ENCODE data around the gene IMMP2L. TPM values are rescaled to one million over a fixed set of nuclear protein-coding genes. Genes with fewer than 3 reads are reported as not detected.
"Not testable (repeated sequence)": the region's sequence is repeated elsewhere in the genome, so short reads cannot be mapped to it uniquely, and the experiment has no call there.

IMMP2L gene
- polyA plus RNA-seq, 4 donors, result 10.5 to 20.1 (median 14.1) TPM

- H3K27ac ChIP-seq (ENCODE audit: low read depth in 1 of 3, low read length in 2 of 3), result no peak overlapping the region
- H3K9me3 ChIP-seq (ENCODE audit: control insufficient read depth in 2 of 2, insufficient read depth in 1 of 2, low read depth in 1 of 2, low read length in 1 of 2), result peaks cover 2 to 9% of the 10 kb centered on the region in 2 donors
- H3K4me3 ChIP-seq (ENCODE audit: low read depth in 1 of 3, low read length in 3 of 3), result no peak overlapping the region
- 58 to 65% (median 65%) methylated on average over 1 of the region's 1 CpG for WGBS, 3 donors
- H3K4me1 ChIP-seq (ENCODE audit: control insufficient read depth in 3 of 3, insufficient read depth in 2 of 3, low read depth in 1 of 3, low read length in 2 of 3), result no peaks in the 10 kb centered on the region
- no peak for DNase-seq
- no peaks in the 10 kb centered on the region for H3K27me3 ChIP-seq (ENCODE audit: control insufficient read depth in 3 of 3, insufficient read depth in 3 of 3, low read length in 3 of 3)
- H3K36me3 ChIP-seq (ENCODE audit: control insufficient read depth in 3 of 3, insufficient read depth in 2 of 3, low read depth in 1 of 3, low read length in 3 of 3), result no peaks in the 10 kb centered on the region
- no peak for FAIRE-seq
Measured at GRCh38 chr7:111339006-111339405, 223.3 kb downstream of the IMMP2L start.

GRCh38 chr7:111333010-111333409 lies 229.3 kb downstream of the IMMP2L start:
- H3K4me1 ChIP-seq (ENCODE audit: control insufficient read depth in 3 of 3, insufficient read depth in 2 of 3, low read depth in 1 of 3, low read length in 2 of 3), result no peaks in the 10 kb centered on the region
- H3K4me3 ChIP-seq (ENCODE audit: low read depth in 1 of 3, low read length in 3 of 3), result no peak overlapping the region
- H3K27me3 ChIP-seq (ENCODE audit: control insufficient read depth in 3 of 3, insufficient read depth in 3 of 3, low read length in 3 of 3), result no peaks in the 10 kb centered on the region
- FAIRE-seq (no peak), DNase-seq (no peak)
- H3K27ac ChIP-seq (ENCODE audit: low read depth in 1 of 3, low read length in 2 of 3), result no peak overlapping the region
- WGBS, 3 donors, result 88 to 96% (median 88%) methylated on average over 1 of the region's 1 CpG
- H3K9me3 ChIP-seq (ENCODE audit: control insufficient read depth in 2 of 2, insufficient read depth in 1 of 2, low read depth in 1 of 2, low read length in 1 of 2), result peaks cover 0 to 3% of the 10 kb centered on the region in 2 donors
- H3K36me3 ChIP-seq (ENCODE audit: control insufficient read depth in 3 of 3, insufficient read depth in 2 of 3, low read depth in 1 of 3, low read length in 3 of 3), result no peaks in the 10 kb centered on the region

GRCh38 chr7:111330235-111330523 lies 232.1 kb downstream of the IMMP2L start:
- Histone ChIP-seq H3K4me3 (ENCODE audit: low read depth in 1 of 3, low read length in 3 of 3) (no peak overlapping the region), H3K9me3 (ENCODE audit: control insufficient read depth in 2 of 2, insufficient read depth in 1 of 2, low read depth in 1 of 2, low read length in 1 of 2) (peaks cover 0 to 3% of the 10 kb centered on the region in 2 donors), H3K4me1 (ENCODE audit: control insufficient read depth in 3 of 3, insufficient read depth in 2 of 3, low read depth in 1 of 3, low read length in 2 of 3) (no peaks in the 10 kb centered on the region), H3K27me3 (ENCODE audit: control insufficient read depth in 3 of 3, insufficient read depth in 3 of 3, low read length in 3 of 3) (no peaks in the 10 kb centered on the region), H3K36me3 (ENCODE audit: control insufficient read depth in 3 of 3, insufficient read depth in 2 of 3, low read depth in 1 of 3, low read length in 3 of 3) (no peaks in the 10 kb centered on the region), H3K27ac (ENCODE audit: low read depth in 1 of 3, low read length in 2 of 3) (no peak overlapping the region)
- no peak for FAIRE-seq
- 55 to 76% (median 68%) methylated on average over 1 of the region's 1 CpG for WGBS, 3 donors
- no peak for DNase-seq

- Histone ChIP-seq H3K36me3 (ENCODE audit: control insufficient read depth in 3 of 3, insufficient read depth in 2 of 3, low read depth in 1 of 3, low read length in 3 of 3) (no peaks in the 10 kb centered on the region), H3K4me1 (ENCODE audit: control insufficient read depth in 3 of 3, insufficient read depth in 2 of 3, low read depth in 1 of 3, low read length in 2 of 3) (no peaks in the 10 kb centered on the region), H3K27me3 (ENCODE audit: control insufficient read depth in 3 of 3, insufficient read depth in 3 of 3, low read length in 3 of 3) (no peaks in the 10 kb centered on the region), H3K4me3 (ENCODE audit: low read depth in 1 of 3, low read length in 3 of 3) (no peak overlapping the region), H3K9me3 (ENCODE audit: control insufficient read depth in 2 of 2, insufficient read depth in 1 of 2, low read depth in 1 of 2, low read length in 1 of 2) (peaks cover 0 to 3% of the 10 kb centered on the region in 2 donors), H3K27ac (ENCODE audit: low read depth in 1 of 3, low read length in 2 of 3) (peak overlapping the region in 1 of 3 donors; percentile 20)
- FAIRE-seq, result no peak
- 86 to 89% (median 86%) methylated on average over 5 of the region's 5 CpGs for WGBS, 3 donors
- no peak for DNase-seq
Measured at GRCh38 chr7:111329367-111330234, 232.7 kb downstream of the IMMP2L start.

- H3K27me3 ChIP-seq (ENCODE audit: control insufficient read depth in 3 of 3, insufficient read depth in 3 of 3, low read length in 3 of 3), result no peaks in the 10 kb centered on the region
- H3K36me3 ChIP-seq (ENCODE audit: control insufficient read depth in 3 of 3, insufficient read depth in 2 of 3, low read depth in 1 of 3, low read length in 3 of 3), result no peaks in the 10 kb centered on the region
- H3K27ac ChIP-seq (ENCODE audit: low read depth in 1 of 3, low read length in 2 of 3), result no peak overlapping the region
- no peaks in the 10 kb centered on the region for H3K4me1 ChIP-seq (ENCODE audit: control insufficient read depth in 3 of 3, insufficient read depth in 2 of 3, low read depth in 1 of 3, low read length in 2 of 3)
- FAIRE-seq, result no peak
- 83 to 90% (median 89%) methylated on average over 2 of the region's 2 CpGs for WGBS, 3 donors
- no peak for DNase-seq
- peaks cover 0 to under 1% of the 10 kb centered on the region in 2 donors for H3K9me3 ChIP-seq (ENCODE audit: control insufficient read depth in 2 of 2, insufficient read depth in 1 of 2, low read depth in 1 of 2, low read length in 1 of 2)
- H3K4me3 ChIP-seq (ENCODE audit: low read depth in 1 of 3, low read length in 3 of 3), result no peak overlapping the region
Measured at GRCh38 chr7:111328487-111328886, 233.8 kb downstream of the IMMP2L start.

- FAIRE-seq, result no peak
Measured at GRCh38 chr7:111324776-111325175, 237.5 kb downstream of the IMMP2L start.

GRCh38 chr7:111324228-111324627 lies 238.1 kb downstream of the IMMP2L start:
- H3K27me3 ChIP-seq (ENCODE audit: control insufficient read depth in 3 of 3, insufficient read depth in 3 of 3, low read length in 3 of 3), result no peaks in the 10 kb centered on the region
- no peaks in the 10 kb centered on the region for H3K36me3 ChIP-seq (ENCODE audit: control insufficient read depth in 3 of 3, insufficient read depth in 2 of 3, low read depth in 1 of 3, low read length in 3 of 3)
- no peak for DNase-seq
- H3K4me1 ChIP-seq (ENCODE audit: control insufficient read depth in 3 of 3, insufficient read depth in 2 of 3, low read depth in 1 of 3, low read length in 2 of 3), result no peaks in the 10 kb centered on the region
- no peaks in the 10 kb centered on the region for H3K9me3 ChIP-seq (ENCODE audit: control insufficient read depth in 2 of 2, insufficient read depth in 1 of 2, low read depth in 1 of 2, low read length in 1 of 2)
- peak; percentile 10 for FAIRE-seq
- no peak overlapping the region for H3K27ac ChIP-seq (ENCODE audit: low read depth in 1 of 3, low read length in 2 of 3)
- no peak overlapping the region for H3K4me3 ChIP-seq (ENCODE audit: low read depth in 1 of 3, low read length in 3 of 3)

More at GRCh38 chr7:111324776-111325175, 237.5 kb downstream of the IMMP2L start:
- no peaks in the 10 kb centered on the region for H3K4me1 ChIP-seq (ENCODE audit: control insufficient read depth in 3 of 3, insufficient read depth in 2 of 3, low read depth in 1 of 3, low read length in 2 of 3)
- H3K4me3 ChIP-seq (ENCODE audit: low read depth in 1 of 3, low read length in 3 of 3), result no peak overlapping the region
- DNase-seq, result no peak
- no peak overlapping the region for H3K27ac ChIP-seq (ENCODE audit: low read depth in 1 of 3, low read length in 2 of 3)
- H3K9me3 ChIP-seq (ENCODE audit: control insufficient read depth in 2 of 2, insufficient read depth in 1 of 2, low read depth in 1 of 2, low read length in 1 of 2), result no peaks in the 10 kb centered on the region
- no peaks in the 10 kb centered on the region for H3K36me3 ChIP-seq (ENCODE audit: control insufficient read depth in 3 of 3, insufficient read depth in 2 of 3, low read depth in 1 of 3, low read length in 3 of 3)
- no peaks in the 10 kb centered on the region for H3K27me3 ChIP-seq (ENCODE audit: control insufficient read depth in 3 of 3, insufficient read depth in 3 of 3, low read length in 3 of 3)

GRCh38 chr7:111323670-111324069 lies 238.6 kb downstream of the IMMP2L start:
- 92 to 95% (median 94%) methylated on average over 3 of the region's 3 CpGs for WGBS, 3 donors

GRCh38 chr7:111320133-111320532 lies 242.2 kb downstream of the IMMP2L start:
- FAIRE-seq, result no peak
- DNase-seq, result no peak
- H3K27me3 ChIP-seq (ENCODE audit: control insufficient read depth in 3 of 3, insufficient read depth in 3 of 3, low read length in 3 of 3), result no peaks in the 10 kb centered on the region
- H3K4me3 ChIP-seq (ENCODE audit: low read depth in 1 of 3, low read length in 3 of 3), result no peak overlapping the region
- no peak overlapping the region for H3K27ac ChIP-seq (ENCODE audit: low read depth in 1 of 3, low read length in 2 of 3)
- H3K4me1 ChIP-seq (ENCODE audit: control insufficient read depth in 3 of 3, insufficient read depth in 2 of 3, low read depth in 1 of 3, low read length in 2 of 3), result no peaks in the 10 kb centered on the region
- H3K36me3 ChIP-seq (ENCODE audit: control insufficient read depth in 3 of 3, insufficient read depth in 2 of 3, low read depth in 1 of 3, low read length in 3 of 3), result no peaks in the 10 kb centered on the region
- no peaks in the 10 kb centered on the region for H3K9me3 ChIP-seq (ENCODE audit: control insufficient read depth in 2 of 2, insufficient read depth in 1 of 2, low read depth in 1 of 2, low read length in 1 of 2)

More at GRCh38 chr7:111323670-111324069, 238.6 kb downstream of the IMMP2L start:
- DNase-seq; H3K27me3 ChIP-seq (ENCODE audit: control insufficient read depth in 3 of 3, insufficient read depth in 3 of 3, low read length in 3 of 3); FAIRE-seq; H3K27ac ChIP-seq (ENCODE audit: low read depth in 1 of 3, low read length in 2 of 3); H3K4me1 ChIP-seq (ENCODE audit: control insufficient read depth in 3 of 3, insufficient read depth in 2 of 3, low read depth in 1 of 3, low read length in 2 of 3); H3K9me3 ChIP-seq (ENCODE audit: control insufficient read depth in 2 of 2, insufficient read depth in 1 of 2, low read depth in 1 of 2, low read length in 1 of 2); H3K4me3 ChIP-seq (ENCODE audit: low read depth in 1 of 3, low read length in 3 of 3); H3K36me3 ChIP-seq (ENCODE audit: control insufficient read depth in 3 of 3, insufficient read depth in 2 of 3, low read depth in 1 of 3, low read length in 3 of 3): not testable (repeated sequence)

All from small intestine (tissue), 7 donors.